GM18511 (cell line): Measurements from ENCODE around the gene RSPH9.

Source experiments
- ATAC-seq: cut with Tn5 transposase; IDR thresholded peaks from one replicate; pipeline ENCODE4 v1.9.1; 2021; ENCODE audit warnings: mild to moderate bottlenecking, moderate library complexity; ENCODE audit not compliant: unreplicated experiment

The RSPH9 gene, protein sequence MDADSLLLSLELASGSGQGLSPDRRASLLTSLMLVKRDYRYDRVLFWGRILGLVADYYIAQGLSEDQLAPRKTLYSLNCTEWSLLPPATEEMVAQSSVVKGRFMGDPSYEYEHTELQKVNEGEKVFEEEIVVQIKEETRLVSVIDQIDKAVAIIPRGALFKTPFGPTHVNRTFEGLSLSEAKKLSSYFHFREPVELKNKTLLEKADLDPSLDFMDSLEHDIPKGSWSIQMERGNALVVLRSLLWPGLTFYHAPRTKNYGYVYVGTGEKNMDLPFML

DNA sequence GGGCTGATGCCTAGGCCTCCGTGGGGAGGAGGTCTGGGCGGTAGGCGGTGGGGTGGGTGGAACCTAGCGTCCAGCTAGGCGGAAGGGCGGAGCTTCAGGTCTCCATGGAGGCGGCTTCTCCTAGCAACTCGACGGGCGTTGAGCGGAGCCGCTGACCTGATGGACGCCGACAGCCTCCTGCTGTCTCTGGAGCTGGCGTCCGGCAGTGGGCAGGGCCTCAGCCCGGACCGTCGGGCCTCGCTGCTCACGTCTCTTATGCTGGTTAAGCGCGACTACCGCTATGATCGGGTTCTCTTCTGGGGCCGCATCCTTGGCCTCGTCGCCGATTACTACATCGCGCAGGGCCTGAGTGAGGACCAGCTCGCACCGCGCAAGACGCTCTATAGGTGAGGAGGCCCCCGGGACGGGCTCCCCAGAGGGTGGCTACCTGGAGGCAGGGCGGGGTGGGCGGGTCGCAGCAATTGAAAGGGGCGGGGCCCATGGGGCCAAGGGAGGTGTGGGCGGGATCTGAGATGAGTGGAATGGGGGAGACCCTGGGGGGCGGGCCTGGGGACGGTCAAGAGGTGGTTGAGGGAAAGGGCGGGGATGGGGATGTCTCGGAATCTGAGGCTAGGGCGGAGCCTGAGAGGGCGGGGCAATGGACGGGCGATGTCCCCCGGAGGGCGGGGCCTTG lies at the start of gene RSPH9:
Gene RSPH9 (plus strand): TSS at position 97 of the 673 bp plus-strand sequence. CDS start 63 bp downstream, at position 160.
- peak; percentile 71 for ATAC-seq

DNA sequence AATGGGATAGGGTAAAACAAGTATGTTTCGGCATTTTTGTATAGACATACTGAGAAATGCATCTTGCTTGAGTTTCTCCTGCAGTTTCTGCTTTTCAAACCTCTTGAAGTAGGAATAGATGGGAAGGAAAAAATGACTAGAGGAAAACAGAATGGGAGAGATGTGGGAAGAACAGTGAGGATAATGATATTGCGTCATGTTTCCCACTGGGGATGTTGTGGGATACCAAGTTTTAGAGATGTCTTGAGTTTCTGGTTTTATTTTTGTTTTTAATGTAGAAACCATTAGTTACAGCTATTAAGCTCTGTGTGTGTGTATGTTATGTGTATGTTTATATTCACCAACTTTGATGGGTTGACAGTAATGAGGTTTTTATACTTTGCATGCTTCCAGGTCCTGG lies 44.2 kb upstream of the RSPH9 start:
- no peak for ATAC-seq

DNA sequence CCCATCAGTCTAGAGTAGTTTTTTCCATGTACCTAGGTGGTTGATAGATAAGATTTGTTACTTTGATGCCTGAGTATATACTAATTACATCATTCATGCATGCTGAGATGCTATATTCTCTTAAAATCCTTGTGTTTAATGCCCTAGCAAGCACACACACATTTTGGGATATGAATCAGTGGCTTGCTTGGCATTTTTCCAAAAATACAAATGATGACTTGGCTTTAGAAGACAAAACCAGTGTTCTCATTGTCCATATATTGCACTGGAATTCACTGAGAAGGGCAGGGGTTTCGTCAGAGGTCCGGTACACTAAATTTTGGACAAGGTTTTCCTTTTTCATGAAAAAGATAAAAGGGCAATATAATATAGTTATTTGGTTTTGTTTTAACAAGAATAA lies 40.7 kb upstream of the RSPH9 start:
- ATAC-seq = no peak

DNA sequence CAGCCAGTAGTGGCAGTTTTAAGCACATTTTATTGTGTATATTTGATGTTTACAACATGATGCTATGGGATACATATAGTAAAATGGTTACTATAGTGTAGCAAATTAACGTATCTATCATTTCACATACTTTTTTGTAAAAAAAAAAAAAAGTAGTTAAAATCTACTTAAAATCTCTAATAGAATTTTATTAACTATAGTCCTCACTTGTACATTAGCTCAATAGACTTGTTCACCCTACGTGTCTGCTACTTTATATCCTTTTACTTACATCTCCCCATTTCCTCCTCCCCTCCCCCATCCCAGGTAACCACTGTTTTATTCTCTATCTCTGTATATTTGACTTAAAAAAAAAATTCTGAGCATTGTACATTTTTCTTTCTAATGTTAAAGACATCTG lies 38.8 kb upstream of the RSPH9 start:
- no peak for ATAC-seq

DNA sequence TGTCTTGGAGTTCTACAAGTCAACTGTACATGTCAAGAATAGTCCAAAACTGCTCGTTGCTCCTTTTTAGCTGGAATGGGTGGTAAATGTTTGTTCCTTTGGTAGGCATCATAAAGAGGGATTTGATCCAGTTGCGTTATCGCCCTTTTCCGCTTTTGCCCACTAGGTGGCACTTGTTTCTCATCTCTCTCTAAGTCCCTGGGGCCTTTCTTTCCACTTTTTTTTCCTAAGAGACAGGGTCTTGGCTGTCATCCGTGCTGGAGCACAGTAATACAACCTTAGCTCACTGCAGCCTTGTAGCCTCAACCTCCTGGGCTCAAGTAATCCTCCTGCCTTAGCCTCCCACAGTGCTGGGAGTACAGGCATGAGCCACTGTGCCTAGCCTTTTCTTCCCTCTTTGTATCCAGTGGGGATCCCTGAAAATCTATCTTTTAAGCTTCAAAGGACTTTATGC lies 36.5 kb upstream of the RSPH9 start:
- ATAC-seq = no peak

DNA sequence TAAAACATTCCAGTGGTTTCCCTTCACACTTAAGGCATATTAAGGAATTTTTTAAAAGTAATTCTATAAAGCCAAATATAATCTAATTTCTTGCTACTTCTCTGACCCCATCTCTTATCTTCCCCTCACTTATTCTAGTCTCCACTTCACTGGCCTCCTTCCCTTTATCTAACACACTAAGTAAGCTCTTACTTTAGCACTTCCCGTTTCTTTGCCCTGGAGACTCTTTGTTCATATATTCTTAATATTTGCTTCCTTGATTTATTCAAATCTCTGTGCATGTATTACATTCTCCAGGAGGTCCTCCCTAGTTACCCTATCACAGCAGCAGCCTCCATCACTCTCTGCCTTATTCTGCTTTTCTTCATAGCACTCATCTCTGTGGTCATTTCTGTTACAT lies 36.0 kb upstream of the RSPH9 start:
- no peak for ATAC-seq

DNA sequence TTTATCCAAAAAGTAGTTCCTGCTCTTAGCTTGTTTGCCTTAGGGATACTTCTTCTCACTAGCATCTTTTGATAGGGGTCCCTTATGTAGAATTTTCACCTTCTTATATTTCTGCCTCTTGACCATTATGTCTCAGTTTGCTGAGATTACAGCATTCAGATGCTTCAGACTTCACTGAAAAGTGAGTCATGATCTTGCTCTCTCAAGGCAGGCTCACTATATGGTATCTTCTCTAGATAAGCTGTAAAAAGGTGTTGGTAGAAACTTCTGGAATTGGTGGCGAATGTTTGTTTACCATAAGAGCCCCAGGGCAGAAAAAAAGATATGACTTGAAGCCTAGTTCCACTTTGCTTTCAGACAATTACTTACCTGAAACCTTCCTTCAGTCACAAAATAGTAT lies 35.4 kb upstream of the RSPH9 start:
- ATAC-seq = no peak

DNA sequence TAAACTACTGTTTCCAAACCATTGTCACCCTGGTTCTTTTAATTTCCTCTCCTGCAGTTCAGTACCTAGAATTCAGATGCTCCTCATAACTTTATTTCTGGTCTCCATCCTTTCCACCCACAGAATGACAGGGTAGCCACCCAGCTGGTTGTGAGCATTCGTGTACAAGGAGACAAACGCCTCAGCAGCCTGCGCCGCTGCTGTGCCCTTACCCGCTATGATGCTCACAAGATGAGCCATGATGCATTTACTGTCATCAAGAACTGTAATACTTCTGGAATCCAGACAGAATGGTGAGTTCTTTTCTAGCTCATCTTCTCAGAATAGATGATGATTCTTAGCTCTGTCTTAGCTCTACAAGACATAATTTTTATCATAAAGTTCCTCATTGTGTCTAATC lies 34.4 kb upstream of the RSPH9 start:
- ATAC-seq = no peak

DNA sequence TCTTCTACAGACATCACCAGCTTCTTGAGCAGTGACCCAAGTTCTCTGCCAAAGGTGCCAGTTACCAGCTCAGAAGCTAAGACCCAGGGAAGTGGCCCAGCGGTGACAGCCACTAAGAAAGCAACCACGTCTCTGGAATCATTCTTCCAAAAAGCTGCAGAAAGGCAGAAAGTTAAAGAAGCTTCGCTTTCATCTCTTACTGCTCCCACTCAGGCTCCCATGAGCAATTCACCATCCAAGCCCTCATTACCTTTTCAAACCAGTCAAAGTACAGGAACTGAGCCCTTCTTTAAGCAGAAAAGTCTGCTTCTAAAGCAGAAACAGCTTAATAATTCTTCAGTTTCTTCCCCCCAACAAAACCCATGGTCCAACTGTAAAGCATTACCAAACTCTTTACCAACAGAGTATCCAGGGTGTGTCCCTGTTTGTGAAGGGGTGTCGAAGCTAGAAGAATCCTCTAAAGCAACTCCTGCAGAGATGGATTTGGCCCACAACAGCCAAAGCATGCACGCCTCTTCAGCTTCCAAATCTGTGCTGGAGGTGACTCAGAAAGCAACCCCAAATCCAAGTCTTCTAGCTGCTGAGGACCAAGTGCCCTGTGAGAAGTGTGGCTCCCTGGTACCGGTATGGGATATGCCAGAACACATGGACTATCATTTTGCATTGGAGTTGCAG lies 31.0 kb upstream of the RSPH9 start:
- no peak for ATAC-seq

DNA sequence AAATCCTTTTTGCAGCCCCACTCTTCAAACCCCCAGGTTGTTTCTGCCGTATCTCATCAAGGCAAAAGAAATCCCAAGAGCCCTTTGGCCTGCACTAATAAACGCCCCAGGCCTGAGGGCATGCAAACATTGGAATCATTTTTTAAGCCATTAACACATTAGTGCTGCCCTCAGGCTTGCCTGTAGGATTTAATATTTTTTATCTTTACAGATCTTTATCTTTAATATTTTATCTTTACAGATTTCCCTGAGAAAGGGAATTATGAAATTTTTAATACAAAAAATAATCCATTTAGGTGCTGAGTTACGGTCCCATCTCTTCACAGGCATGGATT lies 30.5 kb upstream of the RSPH9 start:
- ATAC-seq = no peak

DNA sequence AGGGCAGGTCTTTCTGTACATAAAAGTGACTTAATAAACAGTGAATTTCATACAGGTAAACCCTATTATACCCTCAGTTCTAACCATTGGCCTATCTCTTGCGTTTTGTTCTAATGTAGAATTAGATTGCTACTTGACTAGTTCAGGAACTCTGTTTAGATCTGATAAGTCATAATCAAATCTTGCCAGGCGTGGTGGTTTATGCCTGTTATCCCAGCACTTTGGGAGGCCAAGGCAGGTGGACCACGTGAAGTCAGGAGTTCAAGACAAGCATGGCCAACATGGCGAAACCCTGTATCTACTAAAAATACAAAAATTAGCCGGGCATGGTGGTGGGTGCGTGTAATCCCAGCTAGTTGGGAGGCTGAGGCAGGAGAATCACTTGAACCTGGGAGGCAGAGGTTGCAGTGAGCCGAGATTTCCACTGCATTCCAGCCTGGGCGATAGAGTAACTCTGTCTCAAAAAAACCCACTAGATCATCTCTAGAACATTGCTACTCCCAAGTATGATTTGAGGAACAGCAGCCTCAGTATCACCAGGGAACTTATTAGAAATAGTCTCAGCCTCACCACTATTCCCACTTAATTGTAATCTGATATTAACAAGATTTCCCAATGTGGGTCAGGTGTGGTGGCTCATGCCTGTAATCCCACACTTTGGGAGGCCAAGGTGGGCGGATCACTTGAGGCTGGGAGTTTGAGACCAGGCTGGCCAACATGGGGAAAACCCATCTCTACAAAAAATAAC lies 27.9 kb upstream of the RSPH9 start:
- no peak for ATAC-seq

DNA sequence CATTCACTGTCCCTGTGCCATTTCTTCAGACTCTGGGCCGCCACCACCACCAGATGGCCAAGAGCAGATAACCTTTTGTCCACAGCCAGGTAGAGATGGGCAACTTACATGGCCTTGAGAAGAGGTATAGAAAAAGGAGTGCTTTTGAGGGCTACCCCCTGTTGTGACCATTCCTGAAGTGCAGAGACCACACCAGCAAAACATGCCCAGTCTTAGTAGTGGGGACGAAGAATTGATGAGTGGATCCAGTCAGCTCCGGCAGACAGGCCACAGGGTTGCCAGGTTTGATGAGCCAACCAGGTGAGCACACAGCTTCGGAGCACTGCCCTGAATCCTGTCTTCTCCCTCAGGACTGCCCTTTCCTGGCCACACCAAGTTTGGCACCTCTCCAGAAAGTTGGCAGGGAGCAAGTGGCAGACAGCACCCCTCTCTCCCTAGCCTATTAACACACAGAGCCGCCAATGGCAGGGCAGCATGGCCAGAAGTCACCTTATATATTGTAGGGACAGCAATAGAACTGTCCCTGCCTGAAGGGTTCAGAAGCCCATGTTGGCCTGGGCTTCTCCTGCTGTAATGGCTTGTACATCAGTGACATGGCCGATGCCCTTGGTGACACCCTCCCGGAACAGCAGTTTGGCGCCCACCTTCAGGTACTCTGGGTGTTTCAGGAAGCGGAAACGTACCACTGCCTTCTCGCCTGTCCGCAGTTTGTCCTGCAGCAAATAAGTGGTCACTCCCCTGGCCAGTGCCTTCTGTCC lies 23.6 kb upstream of the RSPH9 start:
- ATAC-seq = no peak

DNA sequence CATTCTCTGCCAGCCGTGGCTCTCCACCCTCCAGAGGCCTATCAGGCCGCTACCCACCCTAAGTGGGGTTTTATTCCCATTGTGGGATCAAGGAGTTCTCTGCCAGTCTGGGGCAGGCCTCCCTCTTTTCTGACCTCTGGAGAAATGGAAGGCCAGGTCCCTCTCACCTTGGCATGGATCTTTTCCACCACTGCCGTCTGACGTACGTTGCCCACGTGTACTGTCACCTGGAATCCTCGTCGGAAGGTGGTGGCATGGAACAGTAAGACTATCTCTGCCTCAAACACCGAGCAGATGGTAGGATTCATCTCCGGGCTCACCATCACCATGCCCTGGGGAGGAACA lies 23.0 kb upstream of the RSPH9 start:
- no peak for ATAC-seq

DNA sequence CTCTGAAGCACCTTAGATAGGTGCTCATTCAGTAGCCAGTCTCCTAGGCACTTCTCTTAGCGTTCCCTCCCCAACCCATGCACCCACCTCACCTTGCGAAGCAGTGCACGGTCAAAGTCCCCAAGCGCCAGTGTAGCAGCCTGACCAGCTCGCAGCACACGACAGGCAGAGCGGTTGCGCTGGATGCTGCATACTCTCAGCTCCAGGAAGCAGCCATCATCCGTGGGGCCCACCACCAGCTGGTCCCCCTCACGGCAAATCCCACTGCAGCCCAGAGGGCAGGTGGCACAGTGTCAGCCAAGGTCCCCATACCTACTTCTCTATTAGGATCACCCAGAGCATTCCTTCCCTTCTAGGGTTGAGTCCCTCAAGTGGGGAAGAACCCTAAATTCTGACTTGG lies 22.3 kb upstream of the RSPH9 start:
- ATAC-seq = no peak

DNA sequence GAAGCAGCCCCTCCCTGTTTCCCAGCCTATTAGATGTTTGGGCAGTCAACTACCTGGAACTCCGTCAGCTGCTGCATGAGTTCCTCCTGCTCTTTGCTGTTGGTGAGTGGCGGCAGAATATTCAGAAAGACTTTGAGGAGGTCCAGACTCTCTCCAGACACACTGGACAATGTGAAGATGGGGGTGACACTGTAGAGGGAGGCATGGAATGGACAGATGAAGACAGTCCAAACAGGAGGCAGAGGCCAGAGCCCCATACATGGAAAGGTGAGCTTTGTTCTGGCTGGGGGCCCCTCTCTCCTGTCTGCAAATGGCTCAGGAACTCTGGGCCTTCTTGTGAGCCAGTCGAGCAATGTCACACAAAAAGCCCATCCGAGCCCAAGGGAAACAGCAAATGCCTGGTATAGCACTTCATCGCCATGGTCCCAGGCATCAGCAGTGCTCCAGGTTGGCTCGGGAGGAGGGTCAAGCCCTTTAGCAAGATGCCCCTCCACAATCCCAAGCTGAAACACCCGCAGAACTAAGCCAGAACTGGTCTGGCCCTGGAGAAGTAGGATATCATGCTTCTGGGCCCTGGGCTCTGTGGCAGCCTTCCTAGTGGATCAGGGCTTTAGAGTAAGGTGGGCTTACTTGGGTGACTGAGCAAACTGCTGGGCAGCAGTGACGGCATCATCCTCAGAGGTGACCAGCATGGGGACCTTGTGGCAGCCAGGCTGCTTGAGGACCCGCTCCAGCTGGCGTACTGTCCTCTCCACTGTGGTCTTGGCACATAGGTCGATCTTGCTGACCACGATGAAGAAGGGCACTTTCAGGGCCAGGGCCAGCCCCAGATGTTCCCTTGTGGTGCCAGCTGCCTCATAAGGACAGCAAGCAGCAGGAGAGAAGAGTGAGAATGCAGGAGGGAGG lies 20.7 kb upstream of the RSPH9 start:
- no peak for ATAC-seq

DNA sequence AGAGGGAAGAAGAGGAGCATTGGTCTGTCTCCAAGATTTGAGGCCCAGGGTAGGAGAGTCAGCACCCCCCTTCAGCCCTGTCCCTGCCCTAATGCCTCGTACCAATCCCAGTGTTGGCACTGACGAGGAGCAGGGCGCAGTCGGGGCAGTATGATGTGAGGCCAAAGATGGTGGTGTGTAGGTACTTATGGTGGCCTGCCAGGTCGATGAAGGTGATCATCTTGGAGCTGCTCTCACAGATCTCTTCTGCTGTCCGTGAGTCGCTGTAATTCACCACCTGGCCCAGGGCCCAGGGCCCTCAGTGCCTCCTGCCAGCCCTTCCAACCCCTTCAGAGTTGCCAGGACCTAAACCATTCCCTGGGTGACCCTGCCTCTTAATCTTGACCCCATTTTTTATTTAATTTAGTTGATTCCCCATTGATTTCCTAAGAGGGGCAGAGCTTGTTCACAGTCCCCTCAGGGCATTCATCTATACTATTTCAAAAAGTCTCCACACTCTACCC lies 20.0 kb upstream of the RSPH9 start:
- ATAC-seq = no peak

DNA sequence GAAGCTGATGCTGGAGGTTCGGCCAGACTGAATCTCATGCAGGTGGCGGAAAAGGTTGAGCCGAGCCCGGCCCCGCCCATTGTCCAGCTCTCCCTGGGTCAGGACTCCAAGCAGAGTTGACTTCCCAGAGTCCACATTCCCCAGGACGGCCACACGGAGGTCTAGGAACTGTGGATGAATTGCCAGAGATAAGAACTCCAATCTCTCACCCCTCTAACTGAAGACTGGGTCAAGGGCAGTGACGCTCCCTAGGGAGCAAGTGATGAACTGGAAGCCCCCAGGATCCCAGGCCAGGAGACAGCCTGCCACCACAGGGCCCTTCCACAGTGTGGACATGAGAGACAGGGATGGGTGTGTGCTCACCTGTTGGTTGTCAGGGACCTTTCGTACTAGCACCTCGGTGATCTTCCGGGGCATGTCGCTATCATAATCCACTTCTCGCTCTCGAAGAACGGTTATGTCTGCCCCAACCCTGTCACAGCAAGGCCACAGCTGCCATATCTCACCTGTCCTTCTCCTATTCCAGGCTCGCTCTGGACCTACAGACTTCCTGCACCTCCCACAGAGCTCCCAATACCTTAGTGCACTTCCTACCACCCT lies 19.3 kb upstream of the RSPH9 start:
- no peak for ATAC-seq

DNA sequence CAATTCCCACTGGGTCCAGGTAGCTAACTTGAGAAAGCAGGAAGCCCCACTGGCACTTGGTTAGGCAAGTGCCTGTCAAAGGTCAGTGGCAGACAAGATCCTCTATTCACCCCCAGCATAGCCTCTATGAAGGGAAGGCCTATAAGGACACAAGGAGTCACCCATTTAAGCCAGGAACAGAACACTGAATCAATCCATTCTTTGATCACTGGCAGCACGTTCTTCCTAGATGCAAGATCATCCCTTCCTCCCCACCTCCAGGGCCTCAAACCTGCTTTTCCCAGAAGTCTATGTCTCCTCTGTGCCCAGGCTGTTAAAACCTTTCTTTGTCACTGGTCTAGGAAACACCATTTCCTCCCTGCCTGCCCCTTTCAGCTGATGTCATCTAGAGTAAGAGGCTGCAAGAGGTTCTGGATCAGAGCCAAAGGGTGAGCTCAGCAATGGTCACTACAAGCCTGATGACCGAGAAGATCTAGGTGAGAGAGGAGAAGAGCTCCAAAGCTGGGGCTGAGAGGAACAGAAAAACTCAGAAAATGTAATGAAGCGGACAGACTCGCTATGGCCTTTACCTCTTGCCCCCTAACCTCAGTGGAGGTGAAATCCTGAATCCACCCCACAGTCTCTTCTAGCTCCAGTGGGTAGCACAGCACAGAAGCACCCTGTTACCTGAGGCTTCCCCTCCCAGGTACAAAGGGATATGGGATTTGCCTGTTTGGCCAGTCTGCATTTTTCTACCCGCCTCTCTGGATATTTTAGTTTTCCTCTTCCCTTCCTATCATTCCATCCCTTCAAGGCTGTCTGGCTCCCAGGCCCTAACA lies 17.6 kb upstream of the RSPH9 start:
- no peak for ATAC-seq
